HepG2 (cell line): Measurements from ENCODE around the gene TRAPPC5. TPM values are rescaled to one million over a fixed set of nuclear protein-coding genes. Genes with fewer than 3 reads are reported as not detected.

ENCODE experiments used
- ARID5B ChIP-seq: IDR thresholded peaks from 2 replicates; pipeline ENCODE4 v1.4.0; 2020; ENCODE audit warnings: mild to moderate bottlenecking, missing genetic modification reagents
- ASH2L ChIP-seq: fragments of 300-600, 200-600 bp; sonication (generic); IDR thresholded peaks from 2 replicates; pipeline ENCODE4 v1.7.0; 2017; ENCODE audit warnings: low read depth, mild to moderate bottlenecking, moderate library complexity, mixed read lengths, low read length; ENCODE audit not compliant: insufficient read length
- BRF2 ChIP-seq: sonication (generic); formaldehyde crosslinking; IDR thresholded peaks from 2 replicates; pipeline ENCODE4 v1.8.1; 2022; ENCODE audit warnings: mild to moderate bottlenecking, missing genetic modification reagents
- CHCHD3 ChIP-seq: sonication (generic); formaldehyde crosslinking; IDR thresholded peaks from 2 replicates; pipeline ENCODE4 v1.8.0; 2022; ENCODE audit warnings: mild to moderate bottlenecking, missing genetic modification reagents, moderate library complexity
- FIP1L1 ChIP-seq: fragments of 200-400 bp; formaldehyde crosslinking; IDR thresholded peaks from 2 replicates; pipeline ENCODE4 v1.6.1; 2018; ENCODE audit warnings: low read depth, mild to moderate bottlenecking, low read length, moderate library complexity, borderline replicate concordance; ENCODE audit not compliant: insufficient read depth
- FOXJ3 ChIP-seq: sonication (generic); formaldehyde crosslinking; IDR thresholded peaks from 2 replicates; pipeline ENCODE4 v1.4.0; 2020; ENCODE audit warnings: missing genetic modification reagents, mild to moderate bottlenecking, borderline replicate concordance
- PLSCR1 ChIP-seq: sonication (generic); formaldehyde crosslinking; IDR thresholded peaks from 2 replicates; pipeline ENCODE4 v1.5.0; 2020; ENCODE audit warnings: missing genetic modification reagents, mild to moderate bottlenecking, borderline replicate concordance
- RARA ChIP-seq: IDR thresholded peaks from 2 replicates; pipeline ENCODE4 v1.6.1; 2016; ENCODE audit warnings: missing genetic modification reagents, missing compliant biosample characterization
- SP140L ChIP-seq: sonication (generic); formaldehyde crosslinking; IDR thresholded peaks from 2 replicates; pipeline ENCODE4 v1.4.0; 2020; ENCODE audit warnings: missing genetic modification reagents, borderline replicate concordance
- TBX2 ChIP-seq: sonication (generic); formaldehyde crosslinking; IDR thresholded peaks from 2 replicates; pipeline ENCODE4 v1.5.0; 2020; ENCODE audit warnings: missing genetic modification reagents, mild to moderate bottlenecking, borderline replicate concordance
- TEAD3 ChIP-seq: optimal IDR thresholded peaks from 2 replicates; pipeline ENCODE3; 2016; ENCODE audit warnings: borderline replicate concordance
- YY1 ChIP-seq: IDR thresholded peaks from 2 replicates; pipeline ENCODE4 v1.6.1; 2011; ENCODE audit warnings: low read length, low read depth, moderate library complexity, mild to moderate bottlenecking; ENCODE audit not compliant: insufficient read depth, insufficient replicate concordance
- ZBED4 ChIP-seq: sonication (generic); formaldehyde crosslinking; IDR thresholded peaks from 2 replicates; pipeline ENCODE4 v1.4.0; 2020; ENCODE audit warnings: missing genetic modification reagents, borderline replicate concordance
- ZKSCAN1 ChIP-seq: fragments of 150-350 bp; IDR thresholded peaks from 2 replicates; pipeline ENCODE4 v1.6.1; 2014; ENCODE audit warnings: low read length
- ZNF362 ChIP-seq: sonication (generic); formaldehyde crosslinking; IDR thresholded peaks from 2 replicates; pipeline ENCODE4 v1.4.0; 2020; ENCODE audit warnings: missing genetic modification reagents, mild to moderate bottlenecking, borderline replicate concordance
- ZNF713 ChIP-seq: sonication (generic); formaldehyde crosslinking; IDR thresholded peaks from 2 replicates; pipeline ENCODE4 v1.4.0; 2020; ENCODE audit warnings: mild to moderate bottlenecking, missing genetic modification reagents
- ZNF746 ChIP-seq: sonication (generic); formaldehyde crosslinking; IDR thresholded peaks from 2 replicates; pipeline ENCODE4 v1.8.0; 2022; ENCODE audit warnings: mild to moderate bottlenecking, missing genetic modification reagents
- polyA plus RNA-seq, 8 experiments: library from polyadenylated mRNA; depleted of rRNA in 3 of 8; stranded (reverse) in 7 of 8; unstranded in 1 of 8; fragments of >200 nt; fragmentation: Illumina TruSeq in 4 of 8; extraction: Trizol in 4 of 8; gene quantifications; 2 replicates each; pipeline versions ENCODE4 v1.2.1 to v1.2.3, GENCODE V29; 2011 to 2016; ENCODE audit warnings: low read depth in 4 of 8, missing spikeins in 1 of 8, mixed read lengths in 1 of 8; ENCODE audit not compliant: insufficient read depth in 1 of 8
- total RNA-seq, 5 experiments: library from RNA; depleted of rRNA; stranded (reverse); fragments of >200 nt; fragmentation: Illumina TruSeq; extraction: Trizol; gene quantifications; 2 replicates each; pipeline ENCODE4 v1.2.3, GENCODE V29; 2016; ENCODE audit warnings: low read depth in 1 of 5

TRAPPC5 gene
- total and polyA plus RNA-seq, 2 of the 13 experiments (the other 11 are each of a cell fraction or from before 2014, with no cell fraction given) = 38.5 to 78.7 TPM

GRCh38 chr19:7652061-7652641 lies 28.5 kb upstream of the TRAPPC5 start (continued):
- TF ChIP-seq ZBED4 (CRISPR knock-in tag) = peak; percentile 72
- no peak; the same call in 1 of the 2 replicates for TF ChIP-seq PLSCR1 (CRISPR knock-in tag)
- peak; percentile 76 for TF ChIP-seq TEAD3
- peak; percentile 40; the same call in 1 of the 2 replicates for TF ChIP-seq ZNF746 (CRISPR knock-in tag)
- peak; percentile 96 for TF ChIP-seq RARA (CRISPR knock-in tag)
- TF ChIP-seq FIP1L1 = no peak
- peak; percentile 72; the same call in 1 of the 2 replicates for TF ChIP-seq BRF2 (CRISPR knock-in tag)
- peak; percentile 26 for TF ChIP-seq YY1
- TF ChIP-seq ZNF713 (CRISPR knock-in tag) = peak; percentile 22; the same call in 1 of the 2 replicates
- peak; percentile 70 for TF ChIP-seq ASH2L
- peak; percentile 97 for TF ChIP-seq ARID5B (CRISPR knock-in tag)
- TF ChIP-seq CHCHD3 (CRISPR knock-in tag) = no peak
- no peak for TF ChIP-seq ZKSCAN1
- TF ChIP-seq FOXJ3 (CRISPR knock-in tag) = peak; percentile 73; the same call in 1 of the 2 replicates
- 0 out of 2 replicates have a peak, but pooled peaks have one; percentile 75 for TF ChIP-seq SP140L
- 0 out of 2 replicates have a peak, but pooled peaks have one; percentile 10 for TF ChIP-seq ZNF362 (CRISPR knock-in tag)
- peak; percentile 98 for TF ChIP-seq TBX2 (CRISPR knock-in tag)
